H1 (cell line): ENCODE measurements around the gene MELTF.

Source experiments
- CTCF ChIP-seq, 3 experiments: IDR thresholded peaks; 1 replicate in 2 of 3; 2 replicates in 1 of 3; pipeline versions ENCODE4 v1.5.1 to v1.6.1; 2011; ENCODE audit warnings: low read length in 3 of 3, mild to moderate bottlenecking in 3 of 3, inconsistent platforms in 2 of 3, low read depth in 1 of 3, moderate library complexity in 1 of 3; ENCODE audit not compliant: insufficient read depth in 1 of 3; ENCODE audit errors: control extremely low read depth in 1 of 3
- POLR2A ChIP-seq, 2 experiments: IDR thresholded peaks; 1 replicate in 1 of 2; 2 replicates in 1 of 2; pipeline ENCODE4 v1.6.1; 2011; ENCODE audit warnings: low read depth in 2 of 2, low read length in 2 of 2, mild to moderate bottlenecking in 2 of 2; ENCODE audit errors: control extremely low read depth in 1 of 2
- RXRA ChIP-seq: IDR thresholded peaks from 2 replicates; pipeline ENCODE4 v1.6.1; 2011; ENCODE audit warnings: low read depth, mild to moderate bottlenecking, low read length, moderate library complexity; ENCODE audit not compliant: insufficient read depth
- SUZ12 ChIP-seq: fragments of 200-600 bp; sonication (generic); IDR thresholded peaks from 2 replicates; pipeline ENCODE4 v1.6.1; 2012; ENCODE audit warnings: mild to moderate bottlenecking, inconsistent platforms, low read length, moderate library complexity, mixed read lengths
- ZNF274 ChIP-seq: IDR thresholded peaks from 2 replicates; pipeline ENCODE4 v1.7.0; 2012; ENCODE audit warnings: low read length, borderline replicate concordance; ENCODE audit errors: extremely low read depth

GRCh38 chr3:196992461-196993065 is 37.1 kb downstream of the MELTF start:
- TF ChIP-seq ZNF274: no peak
- TF ChIP-seq POLR2A (IDR thresholded peaks at IDR 0.05; ENCODE audit: control extremely low read depth in 1 of 2, low read depth in 2 of 2, low read length in 2 of 2): no peak
- TF ChIP-seq CTCF (IDR thresholded peaks at IDR 0.05; ENCODE audit: control extremely low read depth in 1 of 3, insufficient read depth in 1 of 3, low read depth in 1 of 3, low read length in 3 of 3): no peak
- no peak for TF ChIP-seq SUZ12
- no peak for TF ChIP-seq RXRA
